ENCODE results near the gene GAS1.

Gene GAS1

DNA sequence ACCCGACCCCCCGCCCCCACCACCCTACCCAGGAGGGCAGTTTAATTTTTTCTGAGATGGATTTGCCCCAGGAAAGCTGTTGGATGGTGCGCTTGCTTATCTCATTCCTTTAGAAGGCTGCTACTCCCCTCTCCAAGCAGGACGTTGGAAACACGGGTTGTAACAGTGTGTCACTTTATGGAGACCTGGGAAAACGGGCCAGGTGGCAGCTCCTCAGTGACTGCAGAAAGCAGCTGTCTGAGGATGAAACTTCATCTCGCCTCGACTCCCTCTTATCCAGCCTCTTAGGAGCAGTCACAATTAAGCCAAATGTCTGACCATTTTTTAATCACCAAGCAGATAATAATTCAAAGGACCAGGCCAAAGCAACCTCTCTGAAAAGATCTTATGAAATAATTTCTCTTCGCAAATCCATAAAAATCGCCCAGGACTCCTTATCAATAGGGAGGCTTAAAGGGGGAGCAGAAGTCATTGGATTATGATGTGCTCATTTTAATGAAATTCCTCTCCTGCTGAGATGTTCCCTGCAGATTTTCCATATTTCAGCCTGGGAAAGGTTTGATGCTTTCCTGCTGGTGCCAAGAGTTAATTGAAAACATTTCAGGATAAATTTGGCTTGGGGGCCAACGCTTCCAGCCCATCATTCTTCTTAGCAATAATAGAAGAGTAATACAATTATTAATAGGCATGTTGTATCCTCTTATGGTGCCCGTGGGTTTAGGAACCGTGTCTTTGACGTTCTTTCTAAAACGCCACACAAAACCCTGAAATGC is 26.0 kb downstream of the GAS1 start:
- no peak for DNase-seq

DNA sequence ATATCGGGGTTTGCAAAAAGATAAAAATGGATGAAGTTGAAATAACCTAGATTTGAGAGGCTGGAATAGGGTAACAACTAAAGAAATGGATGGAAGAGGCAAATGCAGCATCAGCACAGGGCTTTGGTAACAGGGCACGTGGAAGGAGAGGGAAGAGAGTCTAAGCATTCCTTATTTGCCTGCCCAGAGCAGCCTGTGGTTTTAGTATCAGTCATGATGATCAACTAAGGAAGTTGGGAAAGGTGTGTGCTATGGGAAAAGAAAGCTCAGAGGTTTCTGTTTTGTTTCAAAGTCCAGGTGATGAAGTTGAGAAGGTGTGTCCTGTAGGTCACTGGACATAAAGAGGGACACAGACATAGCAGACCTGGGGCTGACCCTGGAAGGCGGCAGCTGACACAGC is 28.8 kb downstream of the GAS1 start:
- DNase-seq = no peak

DNA sequence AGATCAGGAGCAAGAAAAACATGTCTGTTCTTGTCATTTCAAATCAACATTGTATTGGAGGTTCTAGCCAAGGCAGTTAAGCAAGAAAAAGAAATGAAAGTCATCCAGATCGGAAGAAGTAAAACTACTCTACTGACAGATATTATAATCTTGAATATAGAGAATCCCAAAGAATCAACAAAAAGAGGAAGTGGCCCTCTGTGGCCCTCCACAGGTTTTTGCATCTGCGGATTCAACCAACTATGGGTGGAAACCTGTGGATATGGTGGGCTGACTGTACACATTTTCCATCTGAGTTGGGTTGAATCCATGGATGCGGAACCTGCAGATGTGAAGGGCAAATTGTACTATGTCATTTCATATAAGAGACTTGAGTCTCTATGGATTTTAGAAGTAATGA is 35.1 kb downstream of the GAS1 start:
- DNase-seq = no peak

DNA sequence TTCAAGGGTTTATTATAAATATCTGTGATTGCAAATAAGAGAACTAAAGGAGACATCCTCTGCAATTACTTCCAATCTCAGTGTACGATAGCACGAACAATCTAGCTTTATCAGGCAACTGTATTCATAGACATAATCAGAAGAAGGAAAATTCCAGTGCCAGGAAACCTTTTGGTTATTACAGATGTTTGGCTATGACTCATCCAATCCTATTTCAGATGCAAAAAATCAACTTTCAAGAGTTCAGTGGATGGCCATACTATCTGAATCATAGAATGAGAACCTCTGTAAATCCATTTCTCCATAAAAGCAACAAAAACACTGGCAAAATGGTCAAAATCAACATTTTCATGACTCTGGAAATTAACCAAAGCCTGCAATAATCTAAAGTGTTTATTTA is 37.9 kb downstream of the GAS1 start:
- no peak for DNase-seq

- no peak for DNase-seq
These were observed 39.0 kb downstream of the GAS1 start for GRCh38 chr9:86908261-86908660.

DNA sequence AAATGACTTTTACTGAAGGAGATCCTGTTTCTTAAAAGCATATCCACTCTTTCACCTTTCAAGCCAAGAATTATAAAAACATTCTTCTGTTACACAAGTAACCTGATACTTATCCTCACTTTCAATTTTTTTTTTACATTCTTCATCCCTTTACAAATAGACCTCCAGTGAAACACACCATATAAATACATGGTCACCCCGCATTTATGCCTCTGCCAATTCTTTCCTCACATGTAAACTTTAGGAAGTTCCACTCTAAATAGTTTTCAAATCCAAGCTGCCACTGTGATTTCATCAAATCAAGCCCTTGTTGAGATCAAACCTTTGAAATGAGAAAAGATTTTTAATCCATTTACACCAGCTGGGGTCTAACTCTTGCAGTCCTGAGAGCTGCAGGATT is 40.0 kb downstream of the GAS1 start:
- DNase-seq = no peak

GRCh38 chr9:86903734-86904085 is 43.6 kb downstream of the GAS1 start:
- DNase-seq = no peak

DNA sequence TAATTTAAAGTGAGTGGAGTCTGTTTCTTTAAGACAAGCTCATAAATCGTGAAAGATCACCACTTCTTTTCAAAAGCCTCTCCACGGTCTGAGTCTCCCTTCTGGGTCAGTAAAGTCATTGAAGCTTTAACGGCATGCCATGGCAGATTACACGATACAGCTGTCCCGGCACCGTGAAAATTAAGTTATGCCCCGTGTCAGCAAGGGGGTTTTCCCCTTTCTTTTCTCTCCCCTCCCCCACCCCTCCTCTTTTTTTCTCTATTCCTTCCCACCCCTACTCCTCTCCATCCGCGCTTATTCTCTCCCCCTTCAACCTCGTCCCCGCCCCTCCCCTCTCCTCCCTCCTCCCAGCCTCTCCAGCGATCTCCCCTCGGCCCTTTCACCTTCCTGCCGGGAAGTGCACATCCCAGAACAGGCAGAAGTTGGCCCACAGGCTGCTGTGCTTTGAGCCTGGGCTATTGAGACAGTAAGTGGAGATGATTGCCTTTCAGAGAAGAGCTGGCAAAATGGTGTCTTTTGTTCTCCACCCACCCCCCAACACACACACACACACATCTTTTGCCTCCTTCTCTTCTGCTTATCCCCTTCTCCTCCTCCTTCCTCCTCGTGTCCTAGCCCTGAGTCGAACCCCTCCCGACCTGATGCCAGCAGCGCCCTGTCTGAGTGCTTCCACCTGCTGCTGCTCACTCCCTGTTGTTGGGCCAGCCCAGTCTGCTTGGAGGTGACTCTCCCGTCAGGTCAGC is 44.1 kb downstream of the GAS1 start:
- DNase-seq = no peak

- no peak for DNase-seq
These were observed 44.7 kb downstream of the GAS1 start for GRCh38 chr9:86902586-86902985.

- DNase-seq = no peak
These were observed 45.1 kb downstream of the GAS1 start for GRCh38 chr9:86902176-86902575.

DNA sequence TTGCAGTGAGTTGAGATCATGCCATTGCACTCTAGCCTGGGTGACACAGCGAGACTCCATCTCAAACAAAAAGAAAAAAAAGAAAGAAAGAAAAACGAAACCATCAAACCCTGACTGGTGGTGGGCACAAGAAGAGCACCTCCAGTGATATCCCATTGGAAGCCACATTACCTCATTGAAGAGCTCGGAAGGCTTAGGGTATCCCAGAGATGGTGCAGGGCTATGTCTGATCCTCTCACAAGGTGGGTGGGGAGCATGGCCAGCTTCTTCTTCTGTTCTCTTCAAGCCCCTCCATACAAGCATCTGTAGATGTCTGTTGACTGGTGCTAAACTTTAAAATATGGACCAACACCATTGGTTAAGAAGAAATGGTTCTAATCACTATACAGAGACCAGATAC is 45.8 kb downstream of the GAS1 start:
- DNase-seq = no peak
